ENCODE data around the gene DYNC1LI1. TPM values are rescaled to one million over a fixed set of nuclear protein-coding genes. Genes with fewer than 3 reads are reported as not detected.

Gene DYNC1LI1
- total and polyA plus RNA-seq, 2 of the 4 experiments (the other 2 are of a cell fraction) = 25.2 to 30.8 TPM

DNA sequence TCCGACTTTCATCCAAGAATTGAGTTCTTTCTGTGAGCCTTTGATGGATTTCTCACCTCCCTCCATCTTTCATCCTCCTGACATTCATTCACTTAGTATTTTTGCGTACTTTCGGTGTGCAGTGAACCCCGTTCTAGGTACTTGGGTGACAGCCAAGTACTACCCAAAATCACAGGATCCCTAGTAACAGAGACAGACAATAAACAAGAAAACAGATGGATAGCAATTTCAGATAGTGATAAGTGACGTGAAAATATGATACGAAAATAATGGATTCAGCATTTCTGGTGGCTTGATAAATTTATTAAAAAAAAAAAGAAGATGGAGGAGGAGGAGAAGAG, 67.7 kb downstream of the DYNC1LI1 start:
- peak overlapping the region; percentile 100 for H2BK15ac ChIP-seq (ENCODE audit: low read depth, low read length)
- intact Hi-C loops (cut with micrococcal nuclease) (loop anchor here (1.0 to 5.0 kb wide), 3 partner anchors 111 to 206 kb away; partner anchors contain the start of gene CMTM7), in situ Hi-C loops (cut with MboI; ENCODE audit: low sequenced_read_pairs) (no loop called here), dilution Hi-C loops (cut with HindIII; ENCODE audit: low sequenced_read_pairs, unreplicated experiment) (no loop called here)
- H3K56ac ChIP-seq (ENCODE audit: extremely low read depth, insufficient read depth, low read length) = peak overlapping the region; percentile 95
- H4K5ac ChIP-seq (ENCODE audit: low read depth, low read length) = peak overlapping the region; percentile 99
- peaks cover 3% of the 10 kb centered on the region; the same call in 1 of the 2 replicates for H3K4me1 ChIP-seq (ENCODE audit: control insufficient read depth, insufficient read depth, low read length)
- H2AK9ac ChIP-seq (replicated peaks; ENCODE audit: low read depth, low read length, poor library complexity) = no peak overlapping the region
- H3K14ac ChIP-seq (replicated peaks; ENCODE audit: low read depth, low read length) = peak overlapping the region; percentile 96
- no peak overlapping the region for H2AK5ac ChIP-seq (ENCODE audit: low read depth, low read length)
- peak overlapping the region; percentile 97 for H3K9ac ChIP-seq (ENCODE audit: low read depth, low read length)
- H3K4ac ChIP-seq (ENCODE audit: low read depth, low read length) = peak overlapping the region; percentile 87
- TF ChIP-seq, protein P1, sequence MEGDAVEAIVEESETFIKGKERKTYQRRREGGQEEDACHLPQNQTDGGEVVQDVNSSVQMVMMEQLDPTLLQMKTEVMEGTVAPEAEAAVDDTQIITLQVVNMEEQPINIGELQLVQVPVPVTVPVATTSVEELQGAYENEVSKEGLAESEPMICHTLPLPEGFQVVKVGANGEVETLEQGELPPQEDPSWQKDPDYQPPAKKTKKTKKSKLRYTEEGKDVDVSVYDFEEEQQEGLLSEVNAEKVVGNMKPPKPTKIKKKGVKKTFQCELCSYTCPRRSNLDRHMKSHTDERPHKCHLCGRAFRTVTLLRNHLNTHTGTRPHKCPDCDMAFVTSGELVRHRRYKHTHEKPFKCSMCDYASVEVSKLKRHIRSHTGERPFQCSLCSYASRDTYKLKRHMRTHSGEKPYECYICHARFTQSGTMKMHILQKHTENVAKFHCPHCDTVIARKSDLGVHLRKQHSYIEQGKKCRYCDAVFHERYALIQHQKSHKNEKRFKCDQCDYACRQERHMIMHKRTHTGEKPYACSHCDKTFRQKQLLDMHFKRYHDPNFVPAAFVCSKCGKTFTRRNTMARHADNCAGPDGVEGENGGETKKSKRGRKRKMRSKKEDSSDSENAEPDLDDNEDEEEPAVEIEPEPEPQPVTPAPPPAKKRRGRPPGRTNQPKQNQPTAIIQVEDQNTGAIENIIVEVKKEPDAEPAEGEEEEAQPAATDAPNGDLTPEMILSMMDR (conservative IDR thresholded peaks at IDR 0.05; ENCODE audit: low read depth, low read length) = no peak
- TF ChIP-seq MAFK (IDR thresholded peaks at IDR 0.05; ENCODE audit: low read depth, low read length) (no peak), RCOR1 (IDR thresholded peaks at IDR 0.05; ENCODE audit: insufficient replicate concordance, low read length) (no peak), RAD21 (IDR thresholded peaks at IDR 0.05; ENCODE audit: low read length) (no peak), MAZ (IDR thresholded peaks at IDR 0.05; ENCODE audit: borderline replicate concordance, low read depth, low read length) (no peak; the same call in 1 of the 2 replicates), POLR2A (IDR thresholded peaks at IDR 0.05; ENCODE audit: low read depth, low read length) (no peak)
- peak overlapping the region; percentile 98 for H2BK5ac ChIP-seq (ENCODE audit: low read depth, low read length, poor library complexity, severe bottlenecking)
- peak overlapping the region; percentile 59 for H3K4me3 ChIP-seq (ENCODE audit: insufficient read depth, low read depth, low read length)
- H3K27me3 ChIP-seq (ENCODE audit: control insufficient read depth, insufficient read depth, low read length) = no peaks in the 10 kb centered on the region
- H3K36me3 ChIP-seq (ENCODE audit: control insufficient read depth, insufficient read depth, low read length) = no peaks in the 10 kb centered on the region
- no TSS peak for BruUV-seq (replicated peaks)
- H3K27ac ChIP-seq (ENCODE audit: insufficient read depth, low read length) = peak overlapping the region; percentile 81
- CTCF ChIA-PET = no interaction called here
- no peak for DNase-seq
- POLR2A ChIA-PET (ENCODE audit: unreplicated experiment) = interaction anchor here (0.5 kb wide), 1 partner anchor 139 kb away, joined by 3 read pairs; no protein-coding TSS in a partner anchor
- 0% methylated on average over 1 of the region's 6 CpGs; no CpG with 5 or more reads in 1 of the 2 experiments for WGBS, 2 experiments (ENCODE audit: extremely low coverage in 2 of 2, insufficient read length in 1 of 2)
- H3K9me1 ChIP-seq (ENCODE audit: insufficient read depth, low read length) = no peaks in the 10 kb centered on the region; the same call in 1 of the 2 replicates
- peaks cover 20% of the 10 kb centered on the region for H4K20me1 ChIP-seq (ENCODE audit: insufficient read depth, low read length)
- H3K9me3 ChIP-seq (ENCODE audit: control insufficient read depth, insufficient read depth, low read length) = no peaks in the 10 kb centered on the region
- H3K23ac ChIP-seq (ENCODE audit: low read depth, low read length) = no peak overlapping the region
- peak overlapping the region; percentile 80 for H2BK20ac ChIP-seq (ENCODE audit: low read depth, low read length)
- no peak for ATAC-seq (ENCODE audit: low read depth)
- H3K18ac ChIP-seq (ENCODE audit: low read depth, low read length) = peak overlapping the region; percentile 100
- peaks cover 14 to 25% of the 10 kb centered on the region in 2 experiments for H3K79me1 ChIP-seq (ENCODE audit: low read depth in 1 of 2, low read length in 2 of 2)
- peak overlapping the region; percentile 94 for H4K91ac ChIP-seq (ENCODE audit: insufficient read depth, low read depth, low read length)
- H4K8ac ChIP-seq (ENCODE audit: low read depth in 2 of 2, low read length in 2 of 2) = peak overlapping the region; percentile 98 to 99
- peak overlapping the region; percentile 94 for H2AFZ ChIP-seq (replicated peaks; ENCODE audit: low read length, poor library complexity)
- H2BK120ac ChIP-seq (ENCODE audit: low read depth, low read length) = peak overlapping the region; percentile 94
- H3K4me2 ChIP-seq (ENCODE audit: low read depth, low read length) = peak overlapping the region; percentile 100

Measured in IMR-90 (cell line).